GM21526 (cell line): Measurements from ENCODE around the gene PGS1.
"Not testable (repeated sequence)": the region's sequence is repeated elsewhere in the genome, so short reads cannot be mapped to it uniquely, and the experiment has no call there.

ENCODE experiments used
- ATAC-seq: cut with Tn5 transposase; IDR thresholded peaks from one replicate; pipeline ENCODE4 v1.9.1; 2021; ENCODE audit warnings: moderate library complexity; ENCODE audit not compliant: unreplicated experiment, low FRiP score

Gene PGS1

GRCh38 chr17:78441271-78441971, 63.0 kb downstream of the PGS1 start:
- ATAC-seq, result no peak

GRCh38 chr17:78442648-78443218, 64.3 kb downstream of the PGS1 start:
- ATAC-seq, result no peak

GRCh38 chr17:78444392-78444791, 65.9 kb downstream of the PGS1 start:
- no peak for ATAC-seq

GRCh38 chr17:78446833-78447232, 68.4 kb downstream of the PGS1 start:
- no peak for ATAC-seq

GRCh38 chr17:78448356-78448993, 70.0 kb downstream of the PGS1 start:
- ATAC-seq, result no peak

- ATAC-seq, result no peak
These were observed 71.6 kb downstream of the PGS1 start for GRCh38 chr17:78449983-78450595.

GRCh38 chr17:78450696-78451345, 72.4 kb downstream of the PGS1 start:
- no peak for ATAC-seq

GRCh38 chr17:78451753-78452152, 73.3 kb downstream of the PGS1 start:
- ATAC-seq, result no peak

GRCh38 chr17:78454346-78454745, 75.9 kb downstream of the PGS1 start:
- ATAC-seq, result no peak

- no peak for ATAC-seq
These were observed 79.6 kb downstream of the PGS1 start for GRCh38 chr17:78458091-78458490.

GRCh38 chr17:78458736-78459335, 80.4 kb downstream of the PGS1 start:
- ATAC-seq, result no peak

- no peak for ATAC-seq
These were observed 81.2 kb downstream of the PGS1 start for GRCh38 chr17:78459696-78460095.

GRCh38 chr17:78460176-78460675, 81.8 kb downstream of the PGS1 start:
- no peak for ATAC-seq

- no peak for ATAC-seq
These were observed 82.7 kb downstream of the PGS1 start for GRCh38 chr17:78460951-78461798.

GRCh38 chr17:78461799-78462053, 83.3 kb downstream of the PGS1 start:
- no peak for ATAC-seq

GRCh38 chr17:78462148-78462547, 83.7 kb downstream of the PGS1 start:
- no peak for ATAC-seq

GRCh38 chr17:78466109-78466785, 87.8 kb downstream of the PGS1 start:
- not testable (repeated sequence) for ATAC-seq

- no peak for ATAC-seq
These were observed 88.6 kb downstream of the PGS1 start for GRCh38 chr17:78466786-78467715.
